Measurements from ENCODE around the gene SNRNP48. TPM values are rescaled to one million over a fixed set of nuclear protein-coding genes. Genes with fewer than 3 reads are reported as not detected.

SNRNP48 gene
- total and polyA plus RNA-seq, 10 of the 15 experiments (the other 5 are each of a cell fraction or from before 2014, with no cell fraction given): 3.2 to 14.4 (median 8.9) TPM

GRCh38 chr6:7615611-7616383 is 25.8 kb downstream of the SNRNP48 start (continued):
- 0 out of 4 replicates have a peak, but pooled peaks of 1 of the 2 experiments have one; percentile 12 for TF ChIP-seq BHLHE40 (IDR thresholded peaks at IDR 0.05; ENCODE audit: borderline replicate concordance in 1 of 2, low read depth in 2 of 2, low read length in 1 of 2)

DNA sequence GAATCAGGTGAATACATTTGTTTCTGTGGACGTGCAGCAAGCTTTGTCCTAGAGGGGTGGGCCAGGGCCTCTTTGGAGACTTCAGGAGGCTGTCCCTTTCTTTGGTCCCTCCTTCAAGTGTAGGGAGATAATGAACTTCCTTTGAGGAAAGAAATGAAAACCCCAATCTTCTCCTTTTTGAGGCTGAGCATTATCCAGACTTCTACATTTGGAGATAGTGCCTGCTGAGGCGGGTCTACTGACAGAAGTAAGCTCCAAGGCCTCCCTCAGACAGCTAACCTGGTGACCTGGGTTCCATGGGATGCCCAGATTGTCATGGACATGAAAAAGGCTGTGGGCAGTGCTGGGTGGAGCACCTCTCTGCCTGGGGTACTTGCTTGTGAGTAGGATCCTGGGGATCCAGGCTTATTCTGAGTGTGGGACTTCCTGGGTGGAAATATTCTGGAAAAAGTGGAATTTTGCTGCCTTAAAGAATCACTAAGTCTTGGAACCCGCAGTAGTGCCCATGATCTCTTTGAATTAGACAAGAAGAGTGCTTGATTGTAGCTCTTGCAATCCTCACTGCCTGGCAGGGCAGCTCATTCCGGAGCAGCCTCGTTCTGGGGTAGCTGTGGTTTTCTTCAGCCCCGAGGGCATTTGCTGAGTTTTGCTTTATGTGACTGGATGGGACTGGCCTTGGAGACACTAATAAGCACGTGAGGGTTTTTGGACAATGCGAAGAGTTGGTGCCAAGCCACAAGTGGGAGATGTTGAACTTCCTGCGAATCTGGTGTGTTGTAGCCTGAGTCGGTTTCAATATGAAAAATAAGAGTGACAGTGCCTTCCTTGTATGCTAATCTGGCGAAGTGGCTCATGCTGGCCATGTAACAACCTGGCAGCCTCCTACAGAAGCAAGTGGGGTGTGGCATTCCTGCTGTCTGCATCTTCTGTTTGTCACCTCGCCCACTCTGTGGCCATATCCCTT is 28.1 kb downstream of the SNRNP48 start:
- CTCF ChIA-PET: interaction anchor here (0.7 to 5.5 kb wide), 4 partner anchors 10 to 375 kb away, joined by 3 to 92 read pairs (median 4); no protein-coding TSS in a partner anchor
- no peaks in the 10 kb centered on the region for H3K79me2 ChIP-seq (ENCODE audit: control insufficient read depth, insufficient read depth, low read length)
- no peaks in the 10 kb centered on the region for H3K27me3 ChIP-seq (replicated peaks in 1 of 2; ENCODE audit: control insufficient read depth in 2 of 2, insufficient read depth in 2 of 2, low read length in 1 of 2)
- intact Hi-C loops (cut with micrococcal nuclease; ENCODE audit: unreplicated experiment): loop anchor here (5.0 to 10.0 kb wide), 4 partner anchors 193 to 933 kb away; no protein-coding TSS in a partner anchor
- H3K4me3 ChIP-seq: no peak overlapping the region
- no peaks in the 10 kb centered on the region; a peak in 1 of 4 replicates for H3K36me3 ChIP-seq (ENCODE audit: control insufficient read depth in 2 of 2, insufficient read depth in 2 of 2, low read length in 1 of 2)
- H3K9me3 ChIP-seq (replicated peaks; ENCODE audit: control insufficient read depth, insufficient read depth, low read length): no peaks in the 10 kb centered on the region
- peaks cover 5% of the 10 kb centered on the region; the same call in 1 of the 2 replicates for H3K4me1 ChIP-seq (ENCODE audit: control insufficient read depth, insufficient read depth, low read length)
- H3K4me2 ChIP-seq (ENCODE audit: control insufficient read depth, insufficient read depth): no peak overlapping the region
- BruUV-seq (replicated peaks): no TSS peak
- H3K27ac ChIP-seq (ENCODE audit: control insufficient read depth, insufficient read depth): no peak overlapping the region
- POLR2A ChIA-PET: no interaction called here
- RAD21 ChIA-PET (ENCODE audit: unreplicated experiment): interaction anchor here (1.2 to 1.3 kb wide), 2 partner anchors 343 to 914 kb away, joined by 3 to 5 read pairs; no protein-coding TSS in a partner anchor
- no peaks in the 10 kb centered on the region for H4K20me1 ChIP-seq (ENCODE audit: control insufficient read depth, insufficient read depth)
- H3K9ac ChIP-seq (ENCODE audit: control insufficient read depth, insufficient read depth, low read length): no peak overlapping the region
- peak; percentile 83 for ATAC-seq
- in situ Hi-C loops (cut with MboI): loop anchor here (10.0 kb wide), 1 partner anchor 893 kb away; no protein-coding TSS in a partner anchor
- peak; percentile 52 for FAIRE-seq
- peak; percentile 38 for DNase-seq (ENCODE audit: low read depth, low spot score)
- no peak overlapping the region for H2AFZ ChIP-seq (ENCODE audit: control insufficient read depth, low read depth, low read length)
- SMC1A ChIA-PET (ENCODE audit: uncharacterized antibody, unreplicated experiment): interaction anchor here (1.0 to 9.4 kb wide), 2 partner anchors 342 to 441 kb away, joined by 3 to 84 read pairs; no protein-coding TSS in a partner anchor
- 15% methylated on average over 12 of the region's 12 CpGs for WGBS (ENCODE audit: insufficient coverage, insufficient replicate concordance, low lambda C conversion rate, missing lambda C conversion rate)
- TF ChIP-seq TCF3 (IDR thresholded peaks at IDR 0.05; ENCODE audit: borderline replicate concordance, insufficient read depth, low read depth, low read length): no peak
- no peak for TF ChIP-seq IRF4 (IDR thresholded peaks at IDR 0.05; ENCODE audit: low read depth, low read length)
- TF ChIP-seq POU2F2 (IDR thresholded peaks at IDR 0.05; ENCODE audit: borderline replicate concordance, low read depth, low read length): no peak
- TF ChIP-seq RUNX3 (IDR thresholded peaks at IDR 0.05; ENCODE audit: low read length): peak; percentile 22; the same call in 1 of the 2 replicates
- TF ChIP-seq CTCF (IDR thresholded peaks at IDR 0.05 in 2 of 3, conservative IDR thresholded peaks at IDR 0.05 in 1 of 3; ENCODE audit: control insufficient read depth in 2 of 3, extremely low read depth in 1 of 3, insufficient read depth in 1 of 3, low read depth in 3 of 3, low read length in 3 of 3): 0 out of 6 replicates have a peak, but pooled peaks of 1 of the 3 experiments have one; percentile 12
- peak; percentile 39 to 41 for TF ChIP-seq IKZF2 (IDR thresholded peaks at IDR 0.05)
- peak; percentile 49 for TF ChIP-seq IKZF1 (conservative IDR thresholded peaks at IDR 0.05)
- peak; percentile 51 for TF ChIP-seq MEF2B (IDR thresholded peaks at IDR 0.05; ENCODE audit: partially characterized antibody, poor library complexity, severe bottlenecking)
- TF ChIP-seq, protein P1, sequence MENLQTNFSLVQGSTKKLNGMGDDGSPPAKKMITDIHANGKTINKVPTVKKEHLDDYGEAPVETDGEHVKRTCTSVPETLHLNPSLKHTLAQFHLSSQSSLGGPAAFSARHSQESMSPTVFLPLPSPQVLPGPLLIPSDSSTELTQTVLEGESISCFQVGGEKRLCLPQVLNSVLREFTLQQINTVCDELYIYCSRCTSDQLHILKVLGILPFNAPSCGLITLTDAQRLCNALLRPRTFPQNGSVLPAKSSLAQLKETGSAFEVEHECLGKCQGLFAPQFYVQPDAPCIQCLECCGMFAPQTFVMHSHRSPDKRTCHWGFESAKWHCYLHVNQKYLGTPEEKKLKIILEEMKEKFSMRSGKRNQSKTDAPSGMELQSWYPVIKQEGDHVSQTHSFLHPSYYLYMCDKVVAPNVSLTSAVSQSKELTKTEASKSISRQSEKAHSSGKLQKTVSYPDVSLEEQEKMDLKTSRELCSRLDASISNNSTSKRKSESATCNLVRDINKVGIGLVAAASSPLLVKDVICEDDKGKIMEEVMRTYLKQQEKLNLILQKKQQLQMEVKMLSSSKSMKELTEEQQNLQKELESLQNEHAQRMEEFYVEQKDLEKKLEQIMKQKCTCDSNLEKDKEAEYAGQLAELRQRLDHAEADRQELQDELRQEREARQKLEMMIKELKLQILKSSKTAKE (IDR thresholded peaks at IDR 0.05; ENCODE audit: low read depth, poor library complexity, severe bottlenecking): no peak
- peak; percentile 38; the same call in 1 of the 2 replicates for TF ChIP-seq RAD51 (IDR thresholded peaks at IDR 0.05)
- 0 out of 2 replicates have a peak, but pooled peaks have one; percentile 18 for TF ChIP-seq MEF2A (IDR thresholded peaks at IDR 0.05; ENCODE audit: insufficient read depth, low read depth, low read length)
